GM10847 (cell line): ENCODE data around the gene RSBN1L.

Experiments used
- POLR2A ChIP-seq: IDR thresholded peaks from 2 replicates; pipeline ENCODE4 v1.6.1; 2011; ENCODE audit not compliant: insufficient read length; ENCODE audit errors: extremely low read depth

The RSBN1L gene

DNA sequence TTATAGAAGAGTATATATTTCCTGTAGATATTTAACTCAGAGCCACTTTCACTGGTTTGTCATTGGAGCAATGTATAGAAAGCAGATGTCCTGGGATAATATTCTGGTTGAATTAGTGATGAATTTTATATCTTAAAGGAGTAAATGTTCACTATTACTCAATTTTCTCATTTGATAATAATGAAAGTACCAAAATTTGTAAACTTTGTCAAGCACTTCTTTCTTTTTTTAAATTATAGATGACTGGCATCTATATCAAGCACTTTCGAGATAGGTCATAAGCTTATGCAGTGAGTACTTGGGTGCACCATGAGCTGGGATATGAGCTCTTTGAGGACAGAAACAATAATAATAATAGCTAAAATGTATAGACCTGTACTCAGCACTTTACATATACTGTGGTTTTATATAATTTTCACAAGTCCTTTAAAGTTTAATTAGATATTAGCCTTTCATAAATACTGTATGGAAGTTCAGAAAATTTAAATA, 11.3 kb downstream of the RSBN1L start:
- TF ChIP-seq POLR2A, result no peak

DNA sequence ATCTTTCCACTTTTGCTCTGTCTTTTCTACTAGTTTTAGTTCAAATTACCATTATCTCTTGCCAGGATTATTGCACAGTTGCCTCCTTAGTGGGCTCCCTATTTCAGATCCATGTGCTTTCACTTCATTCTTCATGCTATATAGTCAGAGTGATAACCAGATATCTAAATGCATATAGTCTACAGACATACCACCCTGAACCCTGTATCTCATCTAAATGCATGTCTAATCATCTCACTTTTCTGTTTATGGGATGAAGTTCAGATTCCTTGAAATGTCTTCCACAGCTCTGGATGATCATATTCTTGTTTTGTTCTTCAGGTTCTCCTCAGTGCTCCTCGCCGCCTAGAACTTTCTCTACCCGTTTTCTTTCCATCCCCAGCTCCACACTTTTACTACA, 13.8 kb downstream of the RSBN1L start:
- no peak for TF ChIP-seq POLR2A

- TF ChIP-seq POLR2A, result no peak
Observed at GRCh38 chr7:77710861-77711260, 14.6 kb downstream of the RSBN1L start.

- no peak for TF ChIP-seq POLR2A
Observed at GRCh38 chr7:77714195-77714594, 17.9 kb downstream of the RSBN1L start.

GRCh38 chr7:77716804-77717203, 20.5 kb downstream of the RSBN1L start:
- no peak for TF ChIP-seq POLR2A

GRCh38 chr7:77727527-77727926, 31.3 kb downstream of the RSBN1L start:
- TF ChIP-seq POLR2A, result no peak

DNA sequence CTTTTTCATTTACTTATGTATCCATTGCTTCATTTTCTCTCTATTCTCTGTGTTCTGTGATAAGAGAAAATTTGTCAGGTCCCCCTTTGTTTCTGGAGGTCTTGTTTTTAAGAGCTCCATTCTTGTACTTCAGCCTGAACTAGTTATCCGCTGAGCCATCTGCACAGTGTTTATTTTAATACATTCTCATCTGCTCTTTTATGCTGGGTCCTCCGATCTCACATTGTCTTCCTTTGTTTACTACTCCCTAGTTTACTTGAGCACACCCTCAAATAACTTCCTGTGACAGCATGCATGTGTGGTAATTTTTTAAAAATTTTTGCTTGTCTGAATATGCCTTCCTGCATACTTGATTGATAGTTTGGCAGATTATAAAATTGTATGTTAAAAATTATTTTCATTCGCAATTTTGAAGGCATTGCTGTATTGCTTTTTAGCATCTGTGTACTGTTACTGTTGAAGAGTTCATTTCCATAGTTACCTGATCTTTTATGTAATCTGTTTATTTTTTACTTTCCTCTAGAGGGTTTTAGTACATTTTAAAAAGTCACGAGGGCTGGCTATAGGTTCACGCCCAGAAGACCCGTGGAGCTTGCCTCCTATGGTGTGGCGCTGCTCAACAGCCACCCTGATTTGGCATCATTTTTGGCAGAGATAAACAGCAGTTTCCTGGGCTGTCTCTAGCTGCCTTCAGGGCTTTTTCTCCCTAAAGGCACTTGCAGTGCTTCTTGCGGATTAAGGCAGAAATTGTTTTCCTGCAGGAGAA, 31.9 kb downstream of the RSBN1L start:
- TF ChIP-seq POLR2A, result no peak

GRCh38 chr7:77729574-77730348, 33.5 kb downstream of the RSBN1L start:
- TF ChIP-seq POLR2A, result no peak

DNA sequence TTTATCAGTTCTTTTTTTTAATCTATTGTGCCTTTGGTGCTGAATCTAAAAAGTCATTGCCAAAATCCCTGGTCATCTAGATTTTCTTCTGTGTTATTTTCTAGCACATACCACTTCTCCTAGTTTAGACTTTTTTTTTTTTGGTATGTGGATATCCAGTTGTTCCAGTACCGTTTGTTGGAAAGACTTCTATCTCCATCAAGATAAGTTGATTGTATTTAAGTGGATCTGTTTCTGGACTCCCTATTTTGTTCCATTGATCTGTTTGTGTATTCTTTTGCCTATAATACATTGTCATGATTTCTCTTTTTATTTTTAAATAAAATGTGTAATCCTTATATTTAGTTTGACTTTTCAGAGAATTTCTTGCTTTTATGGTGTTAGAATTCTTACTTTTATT, 35.5 kb downstream of the RSBN1L start:
- no peak for TF ChIP-seq POLR2A

DNA sequence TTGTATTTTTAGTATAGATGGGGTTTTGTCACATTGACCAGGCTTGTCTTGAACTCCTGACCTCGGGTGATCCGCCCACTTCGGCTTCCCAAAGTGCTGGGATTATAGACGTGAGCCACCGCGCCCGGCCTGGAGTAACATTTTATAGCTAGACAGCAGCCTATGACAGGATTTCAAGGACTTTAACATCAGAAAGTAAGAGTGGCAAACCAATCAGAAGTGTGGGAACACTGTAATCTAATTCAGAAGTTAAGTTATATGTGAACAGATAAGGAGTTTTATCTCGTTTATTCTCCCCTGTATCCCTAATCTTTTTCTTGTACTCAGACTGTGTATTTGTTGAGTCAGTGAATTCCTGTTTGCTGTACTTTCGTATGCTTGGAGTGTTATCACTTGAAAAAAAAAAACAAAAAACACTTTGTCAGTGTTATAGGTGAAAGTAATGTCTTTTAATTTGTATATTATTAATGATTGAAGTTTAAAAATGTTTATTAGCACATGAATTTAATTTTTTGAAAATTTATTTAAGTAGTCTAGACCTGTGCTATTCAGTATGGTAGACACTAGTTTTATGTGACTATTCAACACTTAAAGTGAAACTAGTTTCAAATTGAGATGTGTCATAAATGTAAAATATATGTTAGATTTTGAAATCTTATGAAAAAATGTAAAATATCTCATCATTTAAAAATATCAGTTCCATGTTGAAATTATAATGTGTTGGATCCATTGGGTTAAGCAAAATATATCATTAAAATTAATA, 38.6 kb downstream of the RSBN1L start:
- TF ChIP-seq POLR2A, result no peak

GRCh38 chr7:77735457-77735856, 39.2 kb downstream of the RSBN1L start:
- no peak for TF ChIP-seq POLR2A

DNA sequence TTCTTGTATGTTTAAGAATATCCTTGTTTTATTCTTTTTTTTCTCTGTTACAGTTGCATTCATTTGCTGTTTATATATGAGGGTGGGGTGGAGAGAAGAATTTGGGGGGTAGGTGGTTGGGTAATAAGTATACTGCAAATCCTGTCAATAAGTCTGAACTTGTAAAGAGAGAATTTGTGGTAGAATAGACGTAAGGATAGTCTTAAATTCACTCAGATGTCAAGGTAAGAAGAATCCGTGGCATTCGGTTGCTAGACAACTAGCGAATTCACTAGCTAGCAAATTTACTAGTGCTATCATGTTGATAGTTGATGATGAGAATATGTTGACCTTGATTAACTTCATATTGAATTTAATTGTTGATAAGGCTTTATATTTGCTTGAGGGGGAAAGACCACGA, 40.7 kb downstream of the RSBN1L start:
- TF ChIP-seq POLR2A, result no peak

DNA sequence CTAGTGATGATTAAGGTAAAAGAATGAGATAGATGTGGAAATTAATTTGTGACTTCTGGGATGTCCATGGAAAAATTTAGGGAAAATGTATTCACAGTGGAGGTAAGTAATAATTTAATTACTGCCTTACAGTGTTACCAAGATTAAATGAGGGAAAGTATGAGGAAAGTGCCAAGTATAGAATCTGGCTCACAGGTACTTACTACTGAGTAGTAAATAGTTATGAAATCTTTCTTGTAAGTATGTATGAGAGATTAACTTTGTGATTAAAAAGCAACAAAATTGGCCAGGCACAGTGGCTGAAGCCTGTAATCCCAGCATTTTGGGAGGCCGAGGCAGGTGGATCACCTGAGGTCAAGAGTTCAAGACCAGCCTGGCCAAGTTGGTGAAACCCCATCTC, 42.1 kb downstream of the RSBN1L start:
- TF ChIP-seq POLR2A, result no peak

DNA sequence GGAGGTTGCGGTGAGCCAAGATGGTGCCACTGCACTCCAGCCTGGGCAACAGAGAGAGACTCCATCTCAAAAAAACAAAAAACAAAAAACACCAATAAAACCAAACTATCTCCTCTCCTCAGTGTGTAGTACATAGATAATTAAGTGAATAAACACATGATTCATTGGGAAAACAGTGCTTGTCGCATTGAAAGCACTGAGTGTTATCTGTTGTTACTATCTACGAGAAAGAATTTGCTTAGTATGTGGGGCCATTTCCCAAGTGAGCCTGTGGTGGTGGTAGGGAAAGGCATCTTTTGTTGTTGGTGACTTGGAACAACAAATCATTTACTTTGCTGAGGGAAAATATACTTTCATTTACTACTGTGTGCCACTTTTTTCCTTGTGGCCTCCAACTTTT, 42.6 kb downstream of the RSBN1L start:
- no peak for TF ChIP-seq POLR2A

DNA sequence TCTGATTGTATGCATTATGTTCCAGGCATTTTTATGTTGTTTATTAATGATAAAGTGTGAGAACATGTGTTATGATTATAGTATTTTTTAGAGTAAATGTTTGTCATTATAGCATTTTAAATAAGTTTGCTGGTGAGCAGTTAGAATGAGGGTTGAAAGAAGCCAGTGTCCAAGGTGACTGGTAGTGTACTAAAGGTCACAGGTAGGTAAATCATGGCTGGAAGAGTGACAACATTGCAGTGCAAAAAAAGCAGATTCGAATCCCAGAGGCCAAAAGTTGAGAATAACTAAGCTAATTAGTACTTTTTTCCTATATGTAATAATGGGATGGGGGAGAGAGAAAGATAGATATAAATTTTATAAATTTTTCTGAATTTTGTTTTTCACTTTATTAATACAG, 44.0 kb downstream of the RSBN1L start:
- no peak for TF ChIP-seq POLR2A

- no peak for TF ChIP-seq POLR2A
Observed at GRCh38 chr7:77743518-77743917, 47.3 kb downstream of the RSBN1L start.
